WTC11 (cell line): Measurements from ENCODE around the gene AREL1. TPM values are rescaled to one million over a fixed set of nuclear protein-coding genes. Genes with fewer than 3 reads are reported as not detected.

Source experiments
- ATAC-seq: fragments of 200-7000 bp; cut with Tn5 transposase; 2 replicates; pipeline ENCODE4 v1.10.0; 2021; ENCODE audit warnings: mild to moderate bottlenecking, moderate library complexity
- CTCF ChIA-PET: fragments of 300-600 bp; sonication (Branson Sonifier 250); formaldehyde crosslinking; loops from one replicate; lab custom pipeline; 2021; ENCODE audit warnings: antibody characterized with exemption; lab: Charles Lee
- POLR2A ChIA-PET: fragments of 350-600 bp; sonication (Branson Sonifier 250); formaldehyde crosslinking; loops from one replicate; lab custom pipeline; 2021; ENCODE audit warnings: antibody characterized with exemption; lab: Charles Lee
- DNase-seq: peaks from one replicate; pipeline ENCODE4 v3.0.0; 2021; ENCODE audit warnings: low spot score
- H3K27ac Mint-ChIP-seq: 2 replicates; pipeline ENCODE4 v1.8.0; 2021; ENCODE audit warnings: mixed read lengths
- H3K27me3 Mint-ChIP-seq: 2 replicates; pipeline ENCODE4 v1.8.0; 2021; ENCODE audit warnings: low read depth, mild to moderate bottlenecking, moderate library complexity, mixed read lengths
- H3K36me3 Mint-ChIP-seq: 2 replicates; pipeline ENCODE4 v1.8.0; 2021; ENCODE audit warnings: mixed read lengths
- H3K4me1 Mint-ChIP-seq: 2 replicates; pipeline ENCODE4 v1.8.0; 2022; ENCODE audit warnings: mixed read lengths
- H3K4me3 Mint-ChIP-seq: 2 replicates; pipeline ENCODE4 v1.8.0; 2021; ENCODE audit warnings: mild to moderate bottlenecking, moderate library complexity, mixed read lengths
- H3K9me3 Mint-ChIP-seq: 2 replicates; pipeline ENCODE4 v1.8.0; 2021; ENCODE audit warnings: mixed read lengths
- ARID4B ChIP-seq: sonication (generic); formaldehyde crosslinking; IDR thresholded peaks from 2 replicates; pipeline ENCODE4 v1.8.0; 2023; ENCODE audit warnings: missing genetic modification reagents, mild to moderate bottlenecking, borderline replicate concordance
- CREB1 ChIP-seq: sonication (generic); formaldehyde crosslinking; IDR thresholded peaks from 2 replicates; pipeline ENCODE4 v1.8.0; 2023; ENCODE audit warnings: mild to moderate bottlenecking, missing genetic modification reagents
- CREM ChIP-seq: sonication (generic); formaldehyde crosslinking; IDR thresholded peaks from 2 replicates; pipeline ENCODE4 v1.8.1; 2022; ENCODE audit warnings: mild to moderate bottlenecking, missing genetic modification reagents, moderate library complexity
- E2F1 ChIP-seq: sonication (generic); formaldehyde crosslinking; IDR thresholded peaks from 2 replicates; pipeline ENCODE4 v1.8.0; 2022; ENCODE audit warnings: mild to moderate bottlenecking, missing genetic modification reagents
- ERG ChIP-seq: fragments of 250-450 bp; sonication (Bioruptor Pico); IDR thresholded peaks from 2 replicates; pipeline ENCODE4 v1.8.0; 2021; ENCODE audit warnings: mild to moderate bottlenecking
- ESRRA ChIP-seq: sonication (generic); formaldehyde crosslinking; IDR thresholded peaks from 2 replicates; pipeline ENCODE4 v1.8.1; 2022; ENCODE audit warnings: mild to moderate bottlenecking, missing genetic modification reagents, borderline replicate concordance
- FOXK1 ChIP-seq: sonication (generic); formaldehyde crosslinking; IDR thresholded peaks from 2 replicates; pipeline ENCODE4 v1.8.0; 2022; ENCODE audit warnings: mild to moderate bottlenecking, moderate library complexity, missing genetic modification reagents
- FOXP1 ChIP-seq: sonication (generic); formaldehyde crosslinking; IDR thresholded peaks from 2 replicates; pipeline ENCODE4 v1.8.0; 2022; ENCODE audit warnings: missing genetic modification reagents, mild to moderate bottlenecking, moderate library complexity, borderline replicate concordance
- JUN ChIP-seq: sonication (generic); formaldehyde crosslinking; IDR thresholded peaks from 2 replicates; pipeline ENCODE4 v1.8.0; 2023; ENCODE audit warnings: mild to moderate bottlenecking, missing genetic modification reagents
- NFATC4 ChIP-seq: fragments of 250-450 bp; sonication (Bioruptor Pico); IDR thresholded peaks from 2 replicates; pipeline ENCODE4 v1.9.0; 2021; ENCODE audit warnings: mild to moderate bottlenecking
- NR3C1 ChIP-seq: sonication (generic); formaldehyde crosslinking; conservative IDR thresholded peaks from 2 replicates; pipeline ENCODE4 v1.8.1; 2023; ENCODE audit warnings: low read depth, mild to moderate bottlenecking, missing genetic modification reagents
- OVOL2 ChIP-seq: fragments of 250-450 bp; sonication (Bioruptor Pico); IDR thresholded peaks from 2 replicates; pipeline ENCODE4 v1.9.0; 2021; ENCODE audit warnings: mild to moderate bottlenecking, borderline replicate concordance
- PREB ChIP-seq: sonication (generic); formaldehyde crosslinking; IDR thresholded peaks from 2 replicates; pipeline ENCODE4 v1.8.1; 2022; ENCODE audit warnings: mild to moderate bottlenecking, missing genetic modification reagents, moderate library complexity, borderline replicate concordance
- SOX15 ChIP-seq: fragments of 250-450 bp; sonication (Bioruptor Pico); IDR thresholded peaks from 2 replicates; pipeline ENCODE4 v1.9.0; 2021; ENCODE audit warnings: mild to moderate bottlenecking
- TCF7 ChIP-seq: sonication (generic); formaldehyde crosslinking; IDR thresholded peaks from 2 replicates; pipeline ENCODE4 v1.8.0; 2022; ENCODE audit warnings: mild to moderate bottlenecking, low read depth, missing genetic modification reagents, moderate library complexity
- ZBTB43 ChIP-seq: sonication (generic); formaldehyde crosslinking; IDR thresholded peaks from 2 replicates; pipeline ENCODE4 v1.8.1; 2023; ENCODE audit warnings: mild to moderate bottlenecking, missing genetic modification reagents
- ZNF121 ChIP-seq: sonication (generic); formaldehyde crosslinking; IDR thresholded peaks from 2 replicates; pipeline ENCODE4 v1.8.0; 2023; ENCODE audit warnings: missing genetic modification reagents
- ZNF219 ChIP-seq: sonication (generic); formaldehyde crosslinking; IDR thresholded peaks from 2 replicates; pipeline ENCODE4 v1.8.0; 2023; ENCODE audit warnings: missing genetic modification reagents, mild to moderate bottlenecking, borderline replicate concordance
- total RNA-seq: library from RNA; stranded (reverse); gene quantifications from 3 replicates; pipeline ENCODE4 v1.2.3, GENCODE V29; 2021
- TF ChIP-seq, protein P1 (sequence below): sonication (generic); formaldehyde crosslinking; IDR thresholded peaks from 2 replicates; pipeline ENCODE4 v1.8.0; 2023; ENCODE audit warnings: missing genetic modification reagents
- TF ChIP-seq, protein P2 (sequence below): sonication (generic); formaldehyde crosslinking; IDR thresholded peaks from 2 replicates; pipeline ENCODE4 v1.8.1; 2022; ENCODE audit warnings: low read depth, mild to moderate bottlenecking, moderate library complexity, missing genetic modification reagents, borderline replicate concordance
- TF ChIP-seq, protein P3 (sequence below): sonication (generic); formaldehyde crosslinking; IDR thresholded peaks from 2 replicates; pipeline ENCODE4 v1.8.1; 2023; ENCODE audit warnings: mild to moderate bottlenecking, missing genetic modification reagents, moderate library complexity

AREL1 gene
- total RNA-seq, 1 experiment from 2014 or later: 37.0 TPM

GRCh38 chr14:74697011-74697410, 15.9 kb downstream of the AREL1 start:
- TF ChIP-seq NFATC4 (CRISPR knock-in tag) (no peak), FOXP1 (CRISPR knock-in tag) (no peak), TCF7 (CRISPR knock-in tag) (no peak), ARID4B (no peak), CREM (CRISPR knock-in tag) (no peak), ZNF219 (CRISPR knock-in tag) (no peak), ESRRA (CRISPR knock-in tag) (no peak), ZBTB43 (no peak), OVOL2 (CRISPR knock-in tag) (no peak), JUN (CRISPR knock-in tag) (no peak), SOX15 (CRISPR knock-in tag) (no peak), FOXK1 (CRISPR knock-in tag) (no peak), E2F1 (no peak), NR3C1 (CRISPR knock-in tag) (no peak)
- TF ChIP-seq, protein P1, sequence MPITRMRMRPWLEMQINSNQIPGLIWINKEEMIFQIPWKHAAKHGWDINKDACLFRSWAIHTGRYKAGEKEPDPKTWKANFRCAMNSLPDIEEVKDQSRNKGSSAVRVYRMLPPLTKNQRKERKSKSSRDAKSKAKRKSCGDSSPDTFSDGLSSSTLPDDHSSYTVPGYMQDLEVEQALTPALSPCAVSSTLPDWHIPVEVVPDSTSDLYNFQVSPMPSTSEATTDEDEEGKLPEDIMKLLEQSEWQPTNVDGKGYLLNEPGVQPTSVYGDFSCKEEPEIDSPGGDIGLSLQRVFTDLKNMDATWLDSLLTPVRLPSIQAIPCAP (CRISPR knock-in tag): no peak
- TF ChIP-seq, protein P2, sequence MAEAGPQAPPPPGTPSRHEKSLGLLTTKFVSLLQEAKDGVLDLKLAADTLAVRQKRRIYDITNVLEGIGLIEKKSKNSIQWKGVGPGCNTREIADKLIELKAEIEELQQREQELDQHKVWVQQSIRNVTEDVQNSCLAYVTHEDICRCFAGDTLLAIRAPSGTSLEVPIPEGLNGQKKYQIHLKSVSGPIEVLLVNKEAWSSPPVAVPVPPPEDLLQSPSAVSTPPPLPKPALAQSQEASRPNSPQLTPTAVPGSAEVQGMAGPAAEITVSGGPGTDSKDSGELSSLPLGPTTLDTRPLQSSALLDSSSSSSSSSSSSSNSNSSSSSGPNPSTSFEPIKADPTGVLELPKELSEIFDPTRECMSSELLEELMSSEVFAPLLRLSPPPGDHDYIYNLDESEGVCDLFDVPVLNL (CRISPR knock-in tag): no peak
- TF ChIP-seq, protein P3, sequence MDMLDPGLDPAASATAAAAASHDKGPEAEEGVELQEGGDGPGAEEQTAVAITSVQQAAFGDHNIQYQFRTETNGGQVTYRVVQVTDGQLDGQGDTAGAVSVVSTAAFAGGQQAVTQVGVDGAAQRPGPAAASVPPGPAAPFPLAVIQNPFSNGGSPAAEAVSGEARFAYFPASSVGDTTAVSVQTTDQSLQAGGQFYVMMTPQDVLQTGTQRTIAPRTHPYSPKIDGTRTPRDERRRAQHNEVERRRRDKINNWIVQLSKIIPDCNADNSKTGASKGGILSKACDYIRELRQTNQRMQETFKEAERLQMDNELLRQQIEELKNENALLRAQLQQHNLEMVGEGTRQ: no peak
- DNase-seq (no peak), ATAC-seq (no peak)
- H3K27ac Mint-ChIP-seq: no peak overlapping the region
- CTCF ChIA-PET: interaction anchor here (0.5 kb wide), 1 partner anchor 11 kb away, joined by 3 read pairs; no protein-coding TSS in a partner anchor
- no peaks in the 10 kb centered on the region for H3K27me3 Mint-ChIP-seq
- no peak overlapping the region for H3K4me3 Mint-ChIP-seq
- POLR2A ChIA-PET: no interaction called here
- H3K4me1 Mint-ChIP-seq: no peaks in the 10 kb centered on the region
- H3K36me3 Mint-ChIP-seq: peaks cover 18% of the 10 kb centered on the region
- peaks cover 13% of the 10 kb centered on the region for H3K9me3 Mint-ChIP-seq

- H3K4me1 Mint-ChIP-seq: no peaks in the 10 kb centered on the region
- CTCF ChIA-PET: no interaction called here
- POLR2A ChIA-PET: no interaction called here
- H3K27me3 Mint-ChIP-seq: no peaks in the 10 kb centered on the region
- no peak overlapping the region for H3K27ac Mint-ChIP-seq
- ATAC-seq: no peak
- H3K4me3 Mint-ChIP-seq: no peak overlapping the region
- peaks cover 13% of the 10 kb centered on the region for H3K36me3 Mint-ChIP-seq
- no peak for DNase-seq
- H3K9me3 Mint-ChIP-seq: no peaks in the 10 kb centered on the region
- TF ChIP-seq ERG (CRISPR knock-in tag) (no peak), CREB1 (CRISPR knock-in tag) (no peak), TCF7 (CRISPR knock-in tag) (no peak), PREB (CRISPR knock-in tag) (no peak), ZNF121 (CRISPR knock-in tag) (no peak)
Measured at GRCh38 chr14:74695406-74695805, 17.5 kb downstream of the AREL1 start.
